BJ (cell line): ENCODE data around the gene STXBP6. TPM values are rescaled to one million over a fixed set of nuclear protein-coding genes. Genes with fewer than 3 reads are reported as not detected.

Experiments
- CTCF ChIA-PET: fragments of 350-600 bp; formaldehyde crosslinking; extraction: SDS; loops from one replicate; lab custom pipeline; 2021; ENCODE audit warnings: antibody characterized with exemption, inconsistent platforms; lab: Yijun Ruan, JAX
- POLR2A ChIA-PET: fragments of 300-600 bp; sonication (Branson Sonifier 250); formaldehyde crosslinking; extraction: SDS; loops from one replicate; lab custom pipeline; 2021; ENCODE audit warnings: antibody characterized with exemption; lab: Charles Lee
- DNase-seq: peaks from one replicate; pipeline ENCODE4 v3.0.0-alpha.2; 2011; ENCODE audit warnings: low read depth
- H3K27me3 ChIP-seq: 2 replicates; pipeline ENCODE4 v1.6.0; 2011; ENCODE audit warnings: low read length; ENCODE audit not compliant: control insufficient read depth, insufficient read depth
- H3K36me3 ChIP-seq: 2 replicates; pipeline ENCODE4 v1.5.1; 2011; ENCODE audit warnings: low read length; ENCODE audit not compliant: control insufficient read depth, insufficient read depth
- H3K4me3 ChIP-seq: 2 replicates; pipeline ENCODE4 v1.5.1; 2011; ENCODE audit warnings: low read depth, mild to moderate bottlenecking, control low read depth, low read length
- CTCF ChIP-seq: IDR thresholded peaks from 2 replicates; pipeline ENCODE4 v1.5.1; 2011; ENCODE audit warnings: low read depth, mild to moderate bottlenecking, control low read depth, inconsistent platforms, low read length, moderate library complexity; ENCODE audit not compliant: insufficient read depth
- polyA plus RNA-seq: library from polyadenylated mRNA; depleted of rRNA; stranded (reverse); fragments of >200 nt; gene quantifications from 2 replicates; pipeline ENCODE4 v1.2.3, GENCODE V29; 2011

STXBP6 gene
- polyA plus RNA-seq, 1 experiment = 12.1 TPM

- no peak for DNase-seq
- POLR2A ChIA-PET = no interaction called here
- CTCF ChIA-PET = no interaction called here
- H3K36me3 ChIP-seq = no peaks in the 10 kb centered on the region
- H3K27me3 ChIP-seq = no peaks in the 10 kb centered on the region
- H3K4me3 ChIP-seq = no peak overlapping the region
- no peak for TF ChIP-seq CTCF
These were observed 220.1 kb downstream of the STXBP6 start for GRCh38 chr14:24829862-24830261.

GRCh38 chr14:24828486-24828885 lies 221.5 kb downstream of the STXBP6 start:
- ChIA-PET CTCF (interaction anchor here (0.9 kb wide), 1 partner anchor 100 kb away, joined by 3 read pairs; no protein-coding TSS in a partner anchor), POLR2A (no interaction called here)
- no peaks in the 10 kb centered on the region for H3K36me3 ChIP-seq
- no peak for TF ChIP-seq CTCF
- no peak overlapping the region for H3K4me3 ChIP-seq
- DNase-seq = no peak
- no peaks in the 10 kb centered on the region for H3K27me3 ChIP-seq

GRCh38 chr14:24826390-24826789 lies 223.6 kb downstream of the STXBP6 start:
- Histone ChIP-seq H3K4me3 (no peak overlapping the region), H3K36me3 (no peaks in the 10 kb centered on the region), H3K27me3 (no peaks in the 10 kb centered on the region)
- POLR2A ChIA-PET = no interaction called here
- DNase-seq = no peak
- CTCF ChIA-PET = interaction anchor here (1.7 kb wide), 1 partner anchor 9 kb away, joined by 5 read pairs; no protein-coding TSS in a partner anchor
- TF ChIP-seq CTCF = no peak

GRCh38 chr14:24820616-24821015 lies 229.3 kb downstream of the STXBP6 start:
- ChIA-PET CTCF (interaction anchor here (1.1 to 3.3 kb wide), 2 partner anchors 312 to 331 kb away, joined by 3 to 24 read pairs; no protein-coding TSS in a partner anchor), POLR2A (no interaction called here)
- no peaks in the 10 kb centered on the region for H3K36me3 ChIP-seq
- no peak for DNase-seq
- H3K4me3 ChIP-seq = no peak overlapping the region
- TF ChIP-seq CTCF = no peak
- H3K27me3 ChIP-seq = no peaks in the 10 kb centered on the region

GRCh38 chr14:24818823-24819341 lies 231.1 kb downstream of the STXBP6 start:
- POLR2A ChIA-PET = no interaction called here
- DNase-seq = no peak
- Histone ChIP-seq H3K27me3 (no peaks in the 10 kb centered on the region), H3K36me3 (no peaks in the 10 kb centered on the region), H3K4me3 (no peak overlapping the region)
- CTCF ChIA-PET = interaction anchor here (0.8 to 3.3 kb wide), 11 partner anchors 9 to 316 kb away, joined by 3 to 24 read pairs (median 5); no protein-coding TSS in a partner anchor
- no peak for TF ChIP-seq CTCF
